Colonic mucosa (tissue), 4 donors: ENCODE results near the gene PLCL1. TPM values are rescaled to one million over a fixed set of nuclear protein-coding genes. Genes with fewer than 3 reads are reported as not detected.
A peak's percentile ranks its signal among the peaks of the same experiment; 100 is the strongest.

ENCODE experiments used
- DNase-seq: peaks from one replicate; pipeline ENCODE4 v3.0.0-alpha.2; 2020
- H3K27ac ChIP-seq: fragments of 200-600 bp; one replicate; pipeline ENCODE4 v1.8.0; 2021
- H3K27me3 ChIP-seq: fragments of 200-600 bp; one replicate; pipeline ENCODE4 v1.8.0; 2021
- H3K36me3 ChIP-seq: fragments of 200-600 bp; one replicate; pipeline ENCODE4 v1.8.0; 2021
- H3K4me1 ChIP-seq: fragments of 200-600 bp; one replicate; pipeline ENCODE4 v1.8.0; 2021; ENCODE audit warnings: mild to moderate bottlenecking
- H3K4me3 ChIP-seq: fragments of 200-600 bp; one replicate; pipeline ENCODE4 v1.8.0; 2021
- H3K9ac ChIP-seq, 2 donors: one replicate each; pipeline ENCODE4 v1.7.0; 2013; ENCODE audit warnings: control low read depth in 2 of 2, low read depth in 2 of 2, low read length in 2 of 2
- H3K9me3 ChIP-seq: fragments of 200-600 bp; one replicate; pipeline ENCODE4 v1.8.0; 2021
- intact Hi-C: fragments of 100-400 bp; cut with DNase I; formaldehyde crosslinking; loops from one replicate; pipeline ENCODE4 v1.14.1; 2022
- total RNA-seq, 2 donors: library from RNA; stranded (reverse); fragmentation: NEBNext Ultra II Directional in 1 of 2; extraction: Animal tissue kit (Norgen Biotek cat#: 25700) in 1 of 2; gene quantifications; one replicate each; pipeline ENCODE4 v1.2.1, GENCODE V29; 2021
- TF ChIP-seq, protein P1 (sequence below): fragments of 200-600 bp; IDR thresholded peaks from one replicate; pipeline ENCODE4 v1.8.0; 2022; ENCODE audit warnings: antibody characterized with exemption, mild to moderate bottlenecking
- donor health status: healthy.
- donor health status: DM: no; HTN: no; CAD: no.
- donor health status: DM: no; HTN: no; CAD: no.

The PLCL1 gene
- total RNA-seq, 2 donors from 2014 or later = 0.30 to 1.3 TPM

- intact Hi-C loops = loop anchor here (5.0 to 10.0 kb wide), 2 partner anchors 167 to 320 kb away; no protein-coding TSS in a partner anchor
- Histone ChIP-seq H3K27ac (no peak overlapping the region), H3K4me1 (no peaks in the 10 kb centered on the region), H3K36me3 (no peaks in the 10 kb centered on the region), H3K9ac (no peak overlapping the region), H3K9me3 (no peaks in the 10 kb centered on the region), H3K4me3 (no peak overlapping the region), H3K27me3 (no peaks in the 10 kb centered on the region)
- TF ChIP-seq, protein P1, sequence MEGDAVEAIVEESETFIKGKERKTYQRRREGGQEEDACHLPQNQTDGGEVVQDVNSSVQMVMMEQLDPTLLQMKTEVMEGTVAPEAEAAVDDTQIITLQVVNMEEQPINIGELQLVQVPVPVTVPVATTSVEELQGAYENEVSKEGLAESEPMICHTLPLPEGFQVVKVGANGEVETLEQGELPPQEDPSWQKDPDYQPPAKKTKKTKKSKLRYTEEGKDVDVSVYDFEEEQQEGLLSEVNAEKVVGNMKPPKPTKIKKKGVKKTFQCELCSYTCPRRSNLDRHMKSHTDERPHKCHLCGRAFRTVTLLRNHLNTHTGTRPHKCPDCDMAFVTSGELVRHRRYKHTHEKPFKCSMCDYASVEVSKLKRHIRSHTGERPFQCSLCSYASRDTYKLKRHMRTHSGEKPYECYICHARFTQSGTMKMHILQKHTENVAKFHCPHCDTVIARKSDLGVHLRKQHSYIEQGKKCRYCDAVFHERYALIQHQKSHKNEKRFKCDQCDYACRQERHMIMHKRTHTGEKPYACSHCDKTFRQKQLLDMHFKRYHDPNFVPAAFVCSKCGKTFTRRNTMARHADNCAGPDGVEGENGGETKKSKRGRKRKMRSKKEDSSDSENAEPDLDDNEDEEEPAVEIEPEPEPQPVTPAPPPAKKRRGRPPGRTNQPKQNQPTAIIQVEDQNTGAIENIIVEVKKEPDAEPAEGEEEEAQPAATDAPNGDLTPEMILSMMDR = no peak
- peak; percentile 24 for DNase-seq
Measured at GRCh38 chr2:198127627-198128026, 323.2 kb downstream of the PLCL1 start.

GRCh38 chr2:198129609-198130008, 325.2 kb downstream of the PLCL1 start:
- intact Hi-C loops = loop anchor here (5.0 to 10.0 kb wide), 2 partner anchors 165 to 322 kb away; no protein-coding TSS in a partner anchor

GRCh38 chr2:198134293-198134955, 330.0 kb downstream of the PLCL1 start:
- Histone ChIP-seq H3K36me3 (no peaks in the 10 kb centered on the region), H3K9me3 (no peaks in the 10 kb centered on the region), H3K27ac (no peak overlapping the region), H3K9ac (no peak overlapping the region), H3K4me1 (no peaks in the 10 kb centered on the region), H3K27me3 (no peaks in the 10 kb centered on the region), H3K4me3 (no peak overlapping the region)
- TF ChIP-seq, protein P1 = no peak
- DNase-seq = no peak
- intact Hi-C loops = no loop called here

More at GRCh38 chr2:198129609-198130008, 325.2 kb downstream of the PLCL1 start:
- Histone ChIP-seq H3K4me3 (no peak overlapping the region), H3K9ac (no peak overlapping the region), H3K9me3 (no peaks in the 10 kb centered on the region), H3K36me3 (no peaks in the 10 kb centered on the region), H3K27me3 (no peaks in the 10 kb centered on the region), H3K27ac (no peak overlapping the region), H3K4me1 (no peaks in the 10 kb centered on the region)
- TF ChIP-seq, protein P1 = no peak
- no peak for DNase-seq

GRCh38 chr2:198135481-198135934, 331.1 kb downstream of the PLCL1 start:
- Histone ChIP-seq H3K4me3 (no peak overlapping the region), H3K36me3 (no peaks in the 10 kb centered on the region), H3K4me1 (no peaks in the 10 kb centered on the region), H3K9ac (no peak overlapping the region), H3K9me3 (no peaks in the 10 kb centered on the region), H3K27me3 (no peaks in the 10 kb centered on the region), H3K27ac (no peak overlapping the region)
- intact Hi-C loops = no loop called here
- TF ChIP-seq, protein P1 = no peak
- no peak for DNase-seq

GRCh38 chr2:198136142-198136541, 331.7 kb downstream of the PLCL1 start:
- Histone ChIP-seq H3K4me3 (no peak overlapping the region), H3K27ac (no peak overlapping the region), H3K9me3 (no peaks in the 10 kb centered on the region), H3K36me3 (no peaks in the 10 kb centered on the region), H3K27me3 (no peaks in the 10 kb centered on the region), H3K9ac (no peak overlapping the region), H3K4me1 (no peaks in the 10 kb centered on the region)
- DNase-seq = no peak
- intact Hi-C loops = no loop called here
- TF ChIP-seq, protein P1 = no peak
